Esophagus squamous epithelium (tissue), 4 donors: ENCODE measurements around the gene INVS.

ENCODE experiments used
- CTCF ChIP-seq, 6 experiments: fragments of 450-650 bp in 4 of 6; fragments of 200-600 bp in 2 of 6; sonication (generic) in 2 of 6; IDR thresholded peaks; one replicate each; pipeline ENCODE4 v1.5.1; 2016 to 2019; ENCODE audit warnings: antibody characterized with exemption in 6 of 6, mild to moderate bottlenecking in 4 of 6, moderate library complexity in 4 of 6
- POLR2A ChIP-seq, 4 donors: fragments of 450-650 bp; IDR thresholded peaks; one replicate each; pipeline ENCODE4 v1.6.1; 2017; ENCODE audit warnings: antibody characterized with exemption in 4 of 4, mild to moderate bottlenecking in 4 of 4, moderate library complexity in 3 of 4

- no peak for TF ChIP-seq CTCF (IDR thresholded peaks at IDR 0.05)
- TF ChIP-seq POLR2A (IDR thresholded peaks at IDR 0.05), result no peak
These were observed 187.2 kb downstream of the INVS start for GRCh38 chr9:100286257-100286656.
